Activated naive CD8-positive, alpha-beta T cell treated with anti-CD3 and anti-CD28 coated beads, Interleukin-2, amount 10 ng/mL, durations not matched to agents 7 days and 5 days (primary cell): ENCODE results near the gene RTTN. TPM values are rescaled to one million over a fixed set of nuclear protein-coding genes. Genes with fewer than 3 reads are reported as not detected.

Experiments
- ATAC-seq: fragments of 150-1000 bp; cut with Tn5 transposase; one replicate; pipeline ENCODE4 v1.10.0; 2021; ENCODE audit warnings: low read depth, moderate library complexity
- POLR2A ChIA-PET: fragments of 350-600 bp; sonication (Branson Sonifier 250); formaldehyde crosslinking; loops from one replicate; lab custom pipeline; 2021; ENCODE audit warnings: antibody characterized with exemption; lab: Charles Lee
- DNase-seq: peaks from one replicate; pipeline ENCODE4 v3.0.0; 2021
- H3K27ac Mint-ChIP-seq: one replicate; pipeline ENCODE4 v1.8.0; 2022; ENCODE audit warnings: mild to moderate bottlenecking, mixed read lengths
- H3K27me3 Mint-ChIP-seq: one replicate; pipeline ENCODE4 v1.8.0; 2022; ENCODE audit warnings: mild to moderate bottlenecking, moderate library complexity, mixed read lengths
- H3K36me3 Mint-ChIP-seq: one replicate; pipeline ENCODE4 v1.8.0; 2021; ENCODE audit warnings: mild to moderate bottlenecking, mixed read lengths
- H3K4me1 Mint-ChIP-seq: one replicate; pipeline ENCODE4 v1.8.0; 2021; ENCODE audit warnings: mixed read lengths
- H3K4me3 Mint-ChIP-seq: one replicate; pipeline ENCODE4 v1.8.0; 2022; ENCODE audit warnings: mild to moderate bottlenecking, moderate library complexity, mixed read lengths
- H3K9me3 Mint-ChIP-seq: one replicate; pipeline ENCODE4 v1.8.0; 2021; ENCODE audit warnings: mixed read lengths
- total RNA-seq, 2 experiments: library from RNA; stranded (reverse); gene quantifications; one replicate each; pipeline ENCODE4 v1.2.3, GENCODE V29; 2021

RTTN gene
- total RNA-seq, 2 experiments from 2014 or later, result 32.5 to 32.8 TPM

GRCh38 chr18:70190529-70190928, 15.0 kb downstream of the RTTN start:
- POLR2A ChIA-PET, result no interaction called here
- Mint-ChIP-seq H3K27ac (no peak overlapping the region), H3K4me1 (peaks cover 3% of the 10 kb centered on the region), H3K27me3 (no peaks in the 10 kb centered on the region), H3K4me3 (no peak overlapping the region), H3K36me3 (peaks cover 22% of the 10 kb centered on the region), H3K9me3 (no peaks in the 10 kb centered on the region)
- DNase-seq (no peak), ATAC-seq (no peak)

DNA sequence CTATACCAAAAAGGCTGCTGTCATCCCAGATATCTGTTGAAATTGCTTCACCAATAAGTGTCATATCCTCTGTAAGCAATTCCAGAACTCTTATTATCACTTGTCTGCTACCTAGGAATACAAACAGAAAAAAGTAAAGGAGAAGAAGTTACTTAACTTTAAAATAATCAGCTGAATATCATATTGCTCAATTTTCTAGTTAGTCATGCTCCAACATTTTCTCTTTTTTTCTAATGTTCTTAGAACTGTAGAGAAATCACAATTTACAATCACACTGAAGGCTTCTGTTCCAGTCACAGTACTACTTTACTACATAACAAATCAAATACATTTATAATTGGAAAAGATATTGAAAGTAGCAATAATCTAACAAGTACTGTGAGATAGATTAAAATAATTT, 17.4 kb downstream of the RTTN start:
- no peak for ATAC-seq
- POLR2A ChIA-PET, result no interaction called here
- peaks cover 7% of the 10 kb centered on the region for H3K4me1 Mint-ChIP-seq
- no peaks in the 10 kb centered on the region for H3K27me3 Mint-ChIP-seq
- DNase-seq, result no peak
- no peaks in the 10 kb centered on the region for H3K9me3 Mint-ChIP-seq
- H3K36me3 Mint-ChIP-seq, result peaks cover 32% of the 10 kb centered on the region
- H3K27ac Mint-ChIP-seq, result no peak overlapping the region
- no peak overlapping the region for H3K4me3 Mint-ChIP-seq

GRCh38 chr18:70183441-70183840, 22.0 kb downstream of the RTTN start:
- Mint-ChIP-seq H3K27me3 (no peaks in the 10 kb centered on the region), H3K9me3 (no peaks in the 10 kb centered on the region), H3K36me3 (peaks cover 34% of the 10 kb centered on the region), H3K27ac (no peak overlapping the region), H3K4me3 (no peak overlapping the region), H3K4me1 (peaks cover 8% of the 10 kb centered on the region)
- DNase-seq (no peak), ATAC-seq (no peak)
- POLR2A ChIA-PET, result no interaction called here

DNA sequence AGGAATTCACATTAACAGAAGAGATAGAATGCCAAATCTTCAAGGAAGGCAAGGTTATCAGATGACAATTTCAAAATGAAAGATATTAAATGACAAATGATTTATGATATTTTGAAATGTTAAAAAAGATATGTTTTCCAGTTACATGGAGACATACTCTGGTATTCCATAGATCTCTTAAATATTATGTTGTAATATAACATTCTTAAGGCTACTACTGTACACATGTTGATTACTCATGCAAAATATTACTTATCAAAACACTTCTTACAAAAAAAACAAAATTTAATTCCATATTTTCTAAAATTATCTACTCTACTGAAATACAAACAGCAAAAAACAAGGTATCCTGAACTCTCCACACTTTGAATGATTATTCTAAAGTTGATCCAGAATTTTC, 22.9 kb downstream of the RTTN start:
- no peak overlapping the region for H3K4me3 Mint-ChIP-seq
- no peak overlapping the region for H3K27ac Mint-ChIP-seq
- no peaks in the 10 kb centered on the region for H3K9me3 Mint-ChIP-seq
- POLR2A ChIA-PET, result no interaction called here
- peaks cover 8% of the 10 kb centered on the region for H3K4me1 Mint-ChIP-seq
- DNase-seq, result no peak
- ATAC-seq, result no peak
- peaks cover 33% of the 10 kb centered on the region for H3K36me3 Mint-ChIP-seq
- no peaks in the 10 kb centered on the region for H3K27me3 Mint-ChIP-seq

GRCh38 chr18:70181725-70182124, 23.8 kb downstream of the RTTN start:
- H3K4me1 Mint-ChIP-seq, result peaks cover 8% of the 10 kb centered on the region
- H3K9me3 Mint-ChIP-seq, result no peaks in the 10 kb centered on the region
- no peaks in the 10 kb centered on the region for H3K27me3 Mint-ChIP-seq
- POLR2A ChIA-PET, result no interaction called here
- peaks cover 35% of the 10 kb centered on the region for H3K36me3 Mint-ChIP-seq
- no peak overlapping the region for H3K4me3 Mint-ChIP-seq
- H3K27ac Mint-ChIP-seq, result no peak overlapping the region
- DNase-seq (no peak), ATAC-seq (no peak)

DNA sequence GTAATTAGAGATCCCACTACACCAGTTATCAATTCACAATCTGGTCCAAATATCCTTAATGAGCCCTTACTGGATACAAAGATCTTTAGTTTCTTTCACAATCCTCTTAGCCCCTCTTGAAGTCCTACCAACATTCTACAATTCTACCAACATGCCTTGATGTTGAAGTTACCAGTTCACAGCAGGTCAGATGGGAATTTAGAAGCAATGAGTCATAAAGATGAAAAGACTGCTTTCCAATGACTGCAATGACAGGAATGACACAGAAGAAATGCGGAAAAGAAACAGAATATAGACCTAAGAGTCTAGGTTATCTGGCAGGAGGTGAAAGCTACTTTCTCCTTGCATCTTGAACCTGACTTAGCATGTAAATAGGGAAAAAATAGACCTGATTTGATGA, 24.5 kb downstream of the RTTN start:
- ATAC-seq (no peak), DNase-seq (no peak)
- peaks cover 8% of the 10 kb centered on the region for H3K4me1 Mint-ChIP-seq
- no peaks in the 10 kb centered on the region for H3K27me3 Mint-ChIP-seq
- no peak overlapping the region for H3K4me3 Mint-ChIP-seq
- POLR2A ChIA-PET, result no interaction called here
- no peak overlapping the region for H3K27ac Mint-ChIP-seq
- peaks cover 29% of the 10 kb centered on the region for H3K36me3 Mint-ChIP-seq
- no peaks in the 10 kb centered on the region for H3K9me3 Mint-ChIP-seq

DNA sequence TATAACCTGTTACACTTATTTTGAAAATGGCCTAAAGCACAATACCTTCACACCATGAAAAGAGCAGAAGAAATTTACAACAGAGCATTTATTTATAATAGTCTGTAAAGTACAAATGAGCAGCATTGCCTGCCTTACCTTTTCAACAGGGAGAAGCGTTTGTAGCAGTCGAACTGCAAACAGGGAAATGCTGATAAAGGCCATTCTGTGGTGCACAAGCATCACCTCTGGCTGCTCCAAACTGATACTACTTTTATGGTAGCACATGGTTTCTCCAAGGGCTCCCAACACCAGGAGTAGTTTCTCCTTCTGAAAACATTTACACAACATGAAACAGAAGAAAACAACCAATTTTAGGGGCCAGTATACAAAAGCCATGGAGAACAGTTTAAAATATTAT, 28.9 kb downstream of the RTTN start:
- no peaks in the 10 kb centered on the region for H3K4me1 Mint-ChIP-seq
- POLR2A ChIA-PET, result no interaction called here
- peaks cover 14% of the 10 kb centered on the region for H3K36me3 Mint-ChIP-seq
- H3K4me3 Mint-ChIP-seq, result no peak overlapping the region
- no peak for DNase-seq
- ATAC-seq, result no peak
- H3K9me3 Mint-ChIP-seq, result no peaks in the 10 kb centered on the region
- no peaks in the 10 kb centered on the region for H3K27me3 Mint-ChIP-seq
- no peak overlapping the region for H3K27ac Mint-ChIP-seq

GRCh38 chr18:70175216-70175615, 30.3 kb downstream of the RTTN start:
- H3K9me3 Mint-ChIP-seq, result no peaks in the 10 kb centered on the region
- ATAC-seq, result no peak
- H3K27me3 Mint-ChIP-seq, result no peaks in the 10 kb centered on the region
- POLR2A ChIA-PET, result no interaction called here
- peaks cover 14% of the 10 kb centered on the region for H3K36me3 Mint-ChIP-seq
- no peaks in the 10 kb centered on the region for H3K4me1 Mint-ChIP-seq
- no peak for DNase-seq
- no peak overlapping the region for H3K27ac Mint-ChIP-seq
- H3K4me3 Mint-ChIP-seq, result no peak overlapping the region

- Mint-ChIP-seq H3K27me3 (no peaks in the 10 kb centered on the region), H3K4me3 (no peak overlapping the region), H3K27ac (no peak overlapping the region), H3K4me1 (no peaks in the 10 kb centered on the region), H3K36me3 (peaks cover 12% of the 10 kb centered on the region), H3K9me3 (no peaks in the 10 kb centered on the region)
- POLR2A ChIA-PET, result no interaction called here
- no peak for ATAC-seq
- DNase-seq, result no peak
Observed at GRCh38 chr18:70172225-70172624, 33.3 kb downstream of the RTTN start.

DNA sequence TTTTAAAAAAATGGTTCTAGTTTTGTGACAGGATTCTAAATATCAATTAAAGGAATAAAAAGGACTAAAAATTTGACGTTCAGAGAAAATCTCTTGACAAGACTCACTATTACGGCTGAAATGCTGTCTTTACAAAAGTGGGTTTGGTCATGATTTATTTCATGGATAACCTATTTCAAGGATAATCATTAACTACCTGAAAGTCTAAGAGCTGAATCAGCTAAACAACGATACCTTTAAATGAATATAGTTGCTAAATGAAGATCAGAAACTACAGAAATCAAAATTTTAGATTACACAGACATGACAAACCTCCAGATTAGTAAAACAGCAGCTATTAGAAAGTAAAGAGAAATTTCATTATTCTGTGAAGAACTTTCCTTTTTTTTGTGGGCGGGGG, 35.7 kb downstream of the RTTN start:
- no peak overlapping the region for H3K4me3 Mint-ChIP-seq
- ATAC-seq (no peak), DNase-seq (no peak)
- H3K27ac Mint-ChIP-seq, result no peak overlapping the region
- no peaks in the 10 kb centered on the region for H3K27me3 Mint-ChIP-seq
- peaks cover 3% of the 10 kb centered on the region for H3K4me1 Mint-ChIP-seq
- H3K9me3 Mint-ChIP-seq, result no peaks in the 10 kb centered on the region
- POLR2A ChIA-PET, result no interaction called here
- peaks cover 10% of the 10 kb centered on the region for H3K36me3 Mint-ChIP-seq

DNA sequence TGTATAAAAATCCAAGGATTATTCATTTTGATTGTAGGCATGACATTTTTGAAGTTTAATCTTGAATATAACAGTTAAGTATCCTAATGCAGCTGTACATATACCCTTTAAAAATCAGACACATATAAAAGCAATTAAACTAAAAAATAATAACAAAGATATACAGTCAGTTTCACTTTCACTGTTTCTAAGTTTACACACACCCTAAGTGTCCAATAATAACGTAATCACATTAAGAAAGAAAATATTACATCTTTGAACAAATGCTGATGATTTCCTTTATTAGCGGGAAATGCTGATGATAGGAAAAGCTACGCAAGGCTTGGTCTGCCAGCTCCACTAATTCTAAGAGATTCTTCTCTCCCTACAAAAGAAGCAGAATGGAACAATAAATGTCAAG, 38.8 kb downstream of the RTTN start:
- peaks cover 30% of the 10 kb centered on the region for H3K36me3 Mint-ChIP-seq
- no peak overlapping the region for H3K27ac Mint-ChIP-seq
- no peak for ATAC-seq
- H3K4me1 Mint-ChIP-seq, result peaks cover 3% of the 10 kb centered on the region
- POLR2A ChIA-PET, result no interaction called here
- H3K4me3 Mint-ChIP-seq, result no peak overlapping the region
- no peaks in the 10 kb centered on the region for H3K27me3 Mint-ChIP-seq
- H3K9me3 Mint-ChIP-seq, result peaks cover 3% of the 10 kb centered on the region
- DNase-seq, result no peak

DNA sequence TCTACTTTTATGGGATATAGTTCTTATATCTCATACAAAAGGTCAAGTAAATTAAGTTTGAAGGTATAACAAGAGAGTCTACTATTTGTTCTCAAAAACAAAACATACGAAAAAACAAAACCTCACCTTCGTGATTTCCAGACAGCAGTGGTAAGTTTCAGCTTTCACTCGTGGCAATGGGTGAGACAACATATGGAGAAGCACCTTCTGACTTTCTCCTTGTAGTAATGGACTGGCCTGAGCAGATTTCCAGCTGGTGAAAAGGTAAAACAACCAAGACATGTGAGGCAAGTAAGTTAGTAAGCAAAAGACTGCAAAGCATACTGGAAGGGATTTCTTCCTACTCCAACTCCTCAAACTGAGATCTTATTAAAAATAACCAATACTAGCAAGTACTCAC, 39.6 kb downstream of the RTTN start:
- peaks cover 3% of the 10 kb centered on the region for H3K9me3 Mint-ChIP-seq
- POLR2A ChIA-PET, result no interaction called here
- no peak overlapping the region for H3K4me3 Mint-ChIP-seq
- H3K27ac Mint-ChIP-seq, result no peak overlapping the region
- DNase-seq, result no peak
- H3K36me3 Mint-ChIP-seq, result peaks cover 37% of the 10 kb centered on the region
- peaks cover 3% of the 10 kb centered on the region for H3K4me1 Mint-ChIP-seq
- H3K27me3 Mint-ChIP-seq, result no peaks in the 10 kb centered on the region
- ATAC-seq, result no peak

DNA sequence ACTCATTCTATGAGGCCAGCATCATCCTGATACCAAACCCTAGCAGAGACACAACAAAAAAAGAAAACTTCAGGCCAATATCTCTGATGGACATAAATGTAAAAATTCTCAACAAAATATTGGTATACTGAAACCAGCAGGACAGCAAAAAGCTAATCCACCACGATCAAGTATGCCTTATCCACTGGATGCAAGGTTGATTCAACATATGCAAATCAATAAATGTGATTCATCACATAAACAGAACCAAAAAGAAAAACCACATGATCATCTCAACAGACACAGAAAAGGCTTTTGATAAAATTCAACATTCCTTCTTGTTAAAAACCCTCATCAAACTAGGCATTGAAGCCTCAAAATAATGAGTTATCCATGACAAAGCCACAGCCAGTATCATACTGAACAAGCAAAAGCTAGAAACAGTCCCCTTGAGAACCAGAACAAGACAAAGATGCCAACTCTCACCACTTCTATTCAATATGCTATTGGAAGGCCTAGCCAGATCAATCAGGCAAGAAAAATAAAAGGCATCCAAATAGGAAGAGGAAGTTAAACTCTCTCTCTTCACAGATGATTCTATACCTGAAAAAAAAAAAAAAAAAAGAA, 45.3 kb downstream of the RTTN start:
- Mint-ChIP-seq H3K9me3 (peaks cover 3% of the 10 kb centered on the region), H3K4me3 (no peak overlapping the region), H3K36me3 (peaks cover 78% of the 10 kb centered on the region), H3K27ac (no peak overlapping the region), H3K27me3 (no peaks in the 10 kb centered on the region), H3K4me1 (peaks cover 8% of the 10 kb centered on the region)
- ATAC-seq (no peak), DNase-seq (no peak)
- POLR2A ChIA-PET, result no interaction called here

GRCh38 chr18:70158992-70159717, 46.3 kb downstream of the RTTN start:
- Mint-ChIP-seq H3K4me3 (no peak overlapping the region), H3K36me3 (peaks cover 85% of the 10 kb centered on the region), H3K27ac (no peak overlapping the region), H3K4me1 (peaks cover 13% of the 10 kb centered on the region), H3K27me3 (no peaks in the 10 kb centered on the region), H3K9me3 (peaks cover 3% of the 10 kb centered on the region)
- POLR2A ChIA-PET, result no interaction called here
- ATAC-seq (no peak), DNase-seq (no peak)
